Suprapubic skin (tissue), 4 donors: Measurements from ENCODE around the gene WFIKKN2. TPM values are rescaled to one million over a fixed set of nuclear protein-coding genes. Genes with fewer than 3 reads are reported as not detected.

Experiments used
- DNase-seq, 2 donors: peaks; one replicate each; pipeline ENCODE4 v3.0.0-alpha.2; 2019; ENCODE audit warnings: low spot score in 2 of 2
- H3K27ac ChIP-seq: fragments of 200-600 bp; sonication (generic); one replicate; pipeline ENCODE4 v1.5.1; 2019
- H3K27me3 ChIP-seq: fragments of 200-600 bp; sonication (generic); one replicate; pipeline ENCODE4 v1.5.1; 2019
- H3K36me3 ChIP-seq: fragments of 200-600 bp; sonication (generic); one replicate; pipeline ENCODE4 v1.5.1; 2019
- H3K4me1 ChIP-seq: fragments of 200-600 bp; sonication (generic); one replicate; pipeline ENCODE4 v1.5.1; 2019
- H3K4me3 ChIP-seq: fragments of 200-600 bp; sonication (generic); one replicate; pipeline ENCODE4 v1.5.1; 2019; ENCODE audit warnings: mild to moderate bottlenecking
- H3K9me3 ChIP-seq: fragments of 200-600 bp; sonication (generic); one replicate; pipeline ENCODE4 v1.5.1; 2019
- EP300 ChIP-seq: sonication (generic); formaldehyde crosslinking; IDR thresholded peaks from one replicate; pipeline ENCODE4 v1.6.1; 2017; ENCODE audit warnings: antibody characterized with exemption
- POLR2A ChIP-seq, 2 donors: fragments of 450-650 bp; IDR thresholded peaks; one replicate each; pipeline ENCODE4 v1.6.1; 2017; ENCODE audit warnings: antibody characterized with exemption in 2 of 2, mild to moderate bottlenecking in 2 of 2, moderate library complexity in 2 of 2
- POLR2AphosphoS5 ChIP-seq, 3 donors: sonication (generic); formaldehyde crosslinking; IDR thresholded peaks; one replicate each; pipeline ENCODE4 v1.6.1; 2017; ENCODE audit warnings: antibody characterized with exemption in 3 of 3
- WGBS: methylation state at CpG from one replicate; pipeline ENCODE4 v1.1.5; 2018; 5-methylcytosine and 5-hydroxymethylcytosine counted together
- total RNA-seq, 4 donors: library from RNA; depleted of rRNA; stranded (reverse); fragments of >200 nt; gene quantifications; one replicate each; pipeline ENCODE4 v1.1.0, GENCODE V29; 2016
- TF ChIP-seq, protein P1 (sequence below), 2 donors: fragments of 200-600 bp in 1 of 2; fragments of 450-650 bp in 1 of 2; sonication (generic) in 1 of 2; IDR thresholded peaks; one replicate each; pipeline ENCODE4 v1.5.1; 2016 to 2019; ENCODE audit warnings: antibody characterized with exemption in 2 of 2, mild to moderate bottlenecking in 1 of 2, moderate library complexity in 1 of 2

WFIKKN2 gene
- total RNA-seq, 4 donors from 2014 or later = 0.36 to 0.93 (median 0.65) TPM

DNA sequence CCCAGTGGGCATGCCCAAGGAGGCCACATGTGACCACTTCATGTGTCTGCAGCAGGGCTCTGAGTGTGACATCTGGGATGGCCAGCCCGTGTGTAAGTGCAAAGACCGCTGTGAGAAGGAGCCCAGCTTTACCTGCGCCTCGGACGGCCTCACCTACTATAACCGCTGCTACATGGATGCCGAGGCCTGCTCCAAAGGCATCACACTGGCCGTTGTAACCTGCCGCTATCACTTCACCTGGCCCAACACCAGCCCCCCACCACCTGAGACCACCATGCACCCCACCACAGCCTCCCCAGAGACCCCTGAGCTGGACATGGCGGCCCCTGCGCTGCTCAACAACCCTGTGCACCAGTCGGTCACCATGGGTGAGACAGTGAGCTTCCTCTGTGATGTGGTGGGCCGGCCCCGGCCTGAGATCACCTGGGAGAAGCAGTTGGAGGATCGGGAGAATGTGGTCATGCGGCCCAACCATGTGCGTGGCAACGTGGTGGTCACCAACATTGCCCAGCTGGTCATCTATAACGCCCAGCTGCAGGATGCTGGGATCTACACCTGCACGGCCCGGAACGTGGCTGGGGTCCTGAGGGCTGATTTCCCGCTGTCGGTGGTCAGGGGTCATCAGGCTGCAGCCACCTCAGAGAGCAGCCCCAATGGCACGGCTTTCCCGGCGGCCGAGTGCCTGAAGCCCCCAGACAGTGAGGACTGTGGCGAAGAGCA is 4.4 kb downstream of the WFIKKN2 start:
- DNase-seq = peak in 1 of 2 donors; percentile 57
- Histone ChIP-seq H3K4me1 (peaks cover 19% of the 10 kb centered on the region), H3K4me3 (no peak overlapping the region), H3K27me3 (peaks cover 10% of the 10 kb centered on the region), H3K9me3 (no peaks in the 10 kb centered on the region), H3K36me3 (no peaks in the 10 kb centered on the region), H3K27ac (no peak overlapping the region)
- TF ChIP-seq POLR2A (IDR thresholded peaks at IDR 0.05) (no peak), POLR2AphosphoS5 (IDR thresholded peaks at IDR 0.05) (no peak), EP300 (no peak)
- TF ChIP-seq, protein P1, sequence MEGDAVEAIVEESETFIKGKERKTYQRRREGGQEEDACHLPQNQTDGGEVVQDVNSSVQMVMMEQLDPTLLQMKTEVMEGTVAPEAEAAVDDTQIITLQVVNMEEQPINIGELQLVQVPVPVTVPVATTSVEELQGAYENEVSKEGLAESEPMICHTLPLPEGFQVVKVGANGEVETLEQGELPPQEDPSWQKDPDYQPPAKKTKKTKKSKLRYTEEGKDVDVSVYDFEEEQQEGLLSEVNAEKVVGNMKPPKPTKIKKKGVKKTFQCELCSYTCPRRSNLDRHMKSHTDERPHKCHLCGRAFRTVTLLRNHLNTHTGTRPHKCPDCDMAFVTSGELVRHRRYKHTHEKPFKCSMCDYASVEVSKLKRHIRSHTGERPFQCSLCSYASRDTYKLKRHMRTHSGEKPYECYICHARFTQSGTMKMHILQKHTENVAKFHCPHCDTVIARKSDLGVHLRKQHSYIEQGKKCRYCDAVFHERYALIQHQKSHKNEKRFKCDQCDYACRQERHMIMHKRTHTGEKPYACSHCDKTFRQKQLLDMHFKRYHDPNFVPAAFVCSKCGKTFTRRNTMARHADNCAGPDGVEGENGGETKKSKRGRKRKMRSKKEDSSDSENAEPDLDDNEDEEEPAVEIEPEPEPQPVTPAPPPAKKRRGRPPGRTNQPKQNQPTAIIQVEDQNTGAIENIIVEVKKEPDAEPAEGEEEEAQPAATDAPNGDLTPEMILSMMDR (IDR thresholded peaks at IDR 0.05) = no peak
- 95% methylated on average over 16 of the region's 29 CpGs for whole genome bisulfite sequencing

GRCh38 chr17:50840311-50840851 is 5.0 kb downstream of the WFIKKN2 start:
- peak in 1 of 2 donors; percentile 55 for DNase-seq
- H3K27ac ChIP-seq = no peak overlapping the region
- H3K4me3 ChIP-seq = no peak overlapping the region
- WGBS = 93% methylated on average over 5 of the region's 29 CpGs
- no peaks in the 10 kb centered on the region for H3K9me3 ChIP-seq
- H3K27me3 ChIP-seq = peaks cover 6% of the 10 kb centered on the region
- no peaks in the 10 kb centered on the region for H3K36me3 ChIP-seq
- no peak for TF ChIP-seq POLR2A (IDR thresholded peaks at IDR 0.05)
- no peak for TF ChIP-seq EP300
- TF ChIP-seq, protein P1 (IDR thresholded peaks at IDR 0.05) = no peak
- no peak for TF ChIP-seq POLR2AphosphoS5 (IDR thresholded peaks at IDR 0.05)
- H3K4me1 ChIP-seq = peaks cover 23% of the 10 kb centered on the region

DNA sequence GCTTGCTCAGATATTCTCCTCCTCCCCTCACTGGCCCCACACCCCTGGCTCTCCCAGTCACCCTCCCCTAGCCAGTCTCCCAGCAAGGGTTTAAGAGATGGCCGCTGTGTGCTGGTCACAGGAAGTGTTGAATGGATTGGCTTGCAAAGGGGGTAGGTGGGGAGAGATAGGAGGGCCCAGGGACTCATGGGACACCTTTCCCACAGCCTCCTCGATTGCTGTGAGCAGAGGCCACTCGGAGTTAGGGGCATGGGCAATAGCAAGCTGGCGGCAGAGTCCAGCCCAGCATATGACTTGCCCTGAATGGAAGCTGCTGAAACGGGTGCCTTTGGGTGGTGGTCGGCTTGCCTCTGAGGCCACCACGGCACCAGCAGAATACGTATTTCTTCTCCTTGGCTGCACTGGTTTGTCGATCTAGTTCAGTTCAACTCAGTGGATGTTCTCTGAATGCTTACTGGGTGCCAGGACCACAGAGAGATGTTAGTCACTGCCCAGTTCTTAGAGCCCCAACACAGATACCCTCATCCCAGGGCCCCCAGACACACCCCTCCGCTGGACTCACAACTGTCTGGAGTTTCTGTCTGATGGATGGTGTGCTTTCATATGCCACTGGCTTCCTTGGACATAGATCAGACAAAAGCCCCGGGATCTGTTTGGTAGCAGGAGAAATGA is 6.0 kb downstream of the WFIKKN2 start:
- 75% methylated on average over 10 of the region's 11 CpGs for WGBS
- TF ChIP-seq EP300 (no peak), POLR2AphosphoS5 (IDR thresholded peaks at IDR 0.05) (no peak)
- no peak overlapping the region for H3K4me3 ChIP-seq
- no peaks in the 10 kb centered on the region for H3K9me3 ChIP-seq
- H3K36me3 ChIP-seq = no peaks in the 10 kb centered on the region
- no peak overlapping the region for H3K27ac ChIP-seq
- H3K27me3 ChIP-seq = no peaks in the 10 kb centered on the region
- peaks cover 24% of the 10 kb centered on the region for H3K4me1 ChIP-seq
- no peak for DNase-seq

DNA sequence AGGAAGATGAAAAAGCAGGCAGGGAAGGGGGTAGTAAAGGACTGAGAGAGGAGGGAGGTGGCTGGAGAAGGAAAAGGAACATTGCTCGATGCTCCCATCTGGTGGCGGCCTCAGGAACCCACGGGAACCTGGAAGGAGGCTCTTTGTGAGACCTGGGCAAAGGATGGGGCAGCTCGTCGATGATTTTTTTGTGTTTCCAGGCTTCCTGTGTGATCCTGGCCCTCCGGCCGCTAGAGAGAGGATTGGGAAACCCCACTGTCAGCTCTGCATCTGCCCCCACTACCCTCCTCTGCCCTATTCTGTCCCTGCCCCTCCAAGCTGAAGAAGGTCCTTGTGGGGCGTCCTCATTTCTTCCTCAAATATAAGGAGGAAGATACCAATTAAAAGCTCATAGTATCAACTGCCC is 6.6 kb downstream of the WFIKKN2 start:
- no peaks in the 10 kb centered on the region for H3K27me3 ChIP-seq
- WGBS = 14% methylated on average over 8 of the region's 8 CpGs
- H3K9me3 ChIP-seq = no peaks in the 10 kb centered on the region
- no peaks in the 10 kb centered on the region for H3K36me3 ChIP-seq
- TF ChIP-seq POLR2AphosphoS5 (IDR thresholded peaks at IDR 0.05) = no peak
- TF ChIP-seq, protein P1 (IDR thresholded peaks at IDR 0.05) = peak; percentile 62 to 72
- no peak overlapping the region for H3K4me3 ChIP-seq
- H3K4me1 ChIP-seq = peaks cover 24% of the 10 kb centered on the region
- no peak overlapping the region for H3K27ac ChIP-seq
- DNase-seq = peak in 1 of 2 donors; percentile 68

GRCh38 chr17:50842506-50843149 is 7.2 kb downstream of the WFIKKN2 start:
- Histone ChIP-seq H3K36me3 (no peaks in the 10 kb centered on the region), H3K27ac (no peak overlapping the region), H3K4me1 (peaks cover 24% of the 10 kb centered on the region), H3K27me3 (no peaks in the 10 kb centered on the region), H3K4me3 (no peak overlapping the region), H3K9me3 (no peaks in the 10 kb centered on the region)
- TF ChIP-seq, protein P1 (IDR thresholded peaks at IDR 0.05) = no peak
- TF ChIP-seq EP300 = no peak
- DNase-seq = peak in 1 of 2 donors; percentile 58
- WGBS = 48% methylated on average over 7 of the region's 9 CpGs
